ENCODE results near the gene IGF2R. TPM values are rescaled to one million over a fixed set of nuclear protein-coding genes. Genes with fewer than 3 reads are reported as not detected.

The IGF2R gene
- total and polyA plus RNA-seq, 2 of the 13 experiments (the other 11 are each of a cell fraction or from before 2014, with no cell fraction given), result 38.3 to 70.0 TPM

Other genes with a start within 250 kb of the IGF2R start
- 167 and 203 TPM in 2 replicates for gene WTAP, start 241.6 kb upstream of the IGF2R start, total RNA-seq (2016; rRNA removed; fragmentation: Illumina TruSeq; extraction: Trizol)
- gene WTAP, start 241.6 kb upstream of the IGF2R start, polyA plus RNA-seq (2011; rRNA removed), result 29.4 and 31.6 TPM in 2 replicates
- gene ACAT2, start 207.0 kb upstream of the IGF2R start, total RNA-seq (2016; rRNA removed; fragmentation: Illumina TruSeq; extraction: Trizol), result 534 and 775 TPM in 2 replicates
- 121 and 132 TPM in 2 replicates for gene ACAT2, start 207.0 kb upstream of the IGF2R start, polyA plus RNA-seq (2011; rRNA removed)
- gene TCP1, start 179.5 kb upstream of the IGF2R start, total RNA-seq (2016; rRNA removed; fragmentation: Illumina TruSeq; extraction: Trizol), result 553 and 677 TPM in 2 replicates
- 102 and 116 TPM in 2 replicates for gene TCP1, start 179.5 kb upstream of the IGF2R start, polyA plus RNA-seq (2011; rRNA removed)
- 176 and 241 TPM in 2 replicates for gene MRPL18, start 178.6 kb upstream of the IGF2R start, total RNA-seq (2016; rRNA removed; fragmentation: Illumina TruSeq; extraction: Trizol)
- 74.2 and 85.6 TPM in 2 replicates for gene MRPL18, start 178.6 kb upstream of the IGF2R start, polyA plus RNA-seq (2011; rRNA removed)
- gene PNLDC1, start 168.8 kb upstream of the IGF2R start, total RNA-seq (2016; rRNA removed; fragmentation: Illumina TruSeq; extraction: Trizol), result not detected in 2 replicates
- gene PNLDC1, start 168.8 kb upstream of the IGF2R start, polyA plus RNA-seq (2011; rRNA removed), result 0.04 TPM in 1 of 2 replicates, not detected in the other
- gene MAS1, start 78.1 kb upstream of the IGF2R start, total RNA-seq (2016; rRNA removed; fragmentation: Illumina TruSeq; extraction: Trizol), result not detected in 2 replicates
- not detected in 2 replicates for gene MAS1, start 78.1 kb upstream of the IGF2R start, polyA plus RNA-seq (2011; rRNA removed)
- 0.32 and 0.80 TPM in 2 replicates for gene SLC22A1, start 152.7 kb downstream of the IGF2R start, total RNA-seq (2016; rRNA removed; fragmentation: Illumina TruSeq; extraction: Trizol)
- 0.82 and 0.87 TPM in 2 replicates for gene SLC22A1, start 152.7 kb downstream of the IGF2R start, polyA plus RNA-seq (2011; rRNA removed)

All from HepG2 (cell line).